SK-N-SH (cell line): ENCODE data around the gene MIGA1. TPM values are rescaled to one million over a fixed set of nuclear protein-coding genes. Genes with fewer than 3 reads are reported as not detected.

Experiments used
- polyA plus RNA-seq, 3 experiments: library from polyadenylated mRNA; depleted of rRNA; stranded (reverse); fragments of >200 nt; gene quantifications; 2 replicates each; pipeline ENCODE4 v1.2.3, GENCODE V29; 2012

MIGA1 gene
- polyA plus RNA-seq, 1 of the 3 experiments (the other 2 are of a cell fraction): 2.5 TPM

Other genes starting within 250 kb of the MIGA1 start
- gene ZZZ3, start 97.0 kb upstream of the MIGA1 start, polyA plus RNA-seq (2012; rRNA removed): 14.2 and 17.2 TPM in 2 replicates
- gene USP33, start 19.8 kb upstream of the MIGA1 start, polyA plus RNA-seq (2012; rRNA removed): 26.3 and 38.8 TPM in 2 replicates
- 3.6 and 4.1 TPM in 2 replicates for gene NEXN, start 109.0 kb downstream of the MIGA1 start, polyA plus RNA-seq (2012; rRNA removed)
- gene FUBP1, start 199.4 kb downstream of the MIGA1 start, polyA plus RNA-seq (2012; rRNA removed): 64.1 and 95.7 TPM in 2 replicates
- gene DNAJB4, start 225.3 kb downstream of the MIGA1 start, polyA plus RNA-seq (2012; rRNA removed): 13.5 and 17.5 TPM in 2 replicates